SH-SY5Y (cell line): ENCODE data around the gene DNAJC1.

Experiments
- GATA2 ChIP-seq: IDR thresholded peaks from 2 replicates; pipeline ENCODE4 v1.6.1; 2011; ENCODE audit warnings: mild to moderate bottlenecking, low read depth, low read length
- GATA3 ChIP-seq: IDR thresholded peaks from 2 replicates; pipeline ENCODE4 v1.6.1; 2011; ENCODE audit warnings: low read depth, mild to moderate bottlenecking, low read length, moderate library complexity

DNA sequence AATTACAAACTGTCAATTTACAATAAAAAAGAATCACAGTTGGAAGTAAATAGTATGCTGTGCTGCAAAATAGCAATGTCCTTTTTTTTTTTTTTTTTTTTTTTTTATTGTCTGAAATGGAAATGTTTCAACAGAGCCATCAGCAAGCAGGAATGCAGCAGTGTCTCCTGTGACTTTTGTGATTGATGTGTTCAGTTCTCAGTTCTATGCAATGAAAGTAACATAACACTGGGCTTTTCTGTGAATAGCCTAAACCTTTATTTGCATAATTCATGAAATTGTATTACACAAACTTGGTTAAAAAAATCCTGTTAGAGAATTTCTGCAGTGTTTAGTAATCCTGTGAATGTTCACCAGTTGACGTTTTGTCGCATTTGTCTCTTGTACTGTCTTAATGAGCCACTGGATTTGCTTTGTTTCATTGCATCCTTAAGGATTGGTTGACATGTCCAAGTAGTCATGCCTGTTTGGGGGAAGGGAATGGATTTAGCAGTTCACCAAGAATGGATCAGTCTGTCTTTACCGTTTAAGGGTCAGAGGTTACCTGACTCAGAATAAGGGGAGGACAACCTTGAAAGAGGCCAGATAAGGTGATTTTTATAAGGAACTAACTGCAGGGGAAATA is 276.8 kb downstream of the DNAJC1 start:
- no peak for TF ChIP-seq GATA2
- no peak for TF ChIP-seq GATA3
